Liver (tissue), 3 donors: ENCODE data around the gene POU2F3.

ENCODE experiments used
- ATF3 ChIP-seq: IDR thresholded peaks from 2 replicates; pipeline ENCODE4 v1.6.1; 2016; ENCODE audit warnings: antibody characterized with exemption
- CTCF ChIP-seq: fragments of 150-350 bp; IDR thresholded peaks from 2 replicates; pipeline ENCODE4 v1.5.1; 2017; ENCODE audit warnings: improper control_type of control experiment, low read depth, low read length; ENCODE audit not compliant: missing input control
- MAX ChIP-seq: IDR thresholded peaks from 2 replicates; pipeline ENCODE4 v1.6.1; 2016; ENCODE audit warnings: antibody characterized with exemption
- TAF1 ChIP-seq: conservative IDR thresholded peaks from 2 replicates; pipeline ENCODE4 v1.6.1; 2016; ENCODE audit warnings: antibody characterized with exemption, mild to moderate bottlenecking
- donor health status: healthy.
- donor health status: healthy.

GRCh38 chr11:120245434-120245833 is 5.5 kb downstream of the POU2F3 start:
- no peak for TF ChIP-seq CTCF
- no peak for TF ChIP-seq ATF3
- TF ChIP-seq MAX: no peak
- TF ChIP-seq TAF1: no peak
